ENCODE results near the gene PRKAR1B.

- TF ChIP-seq CTCF (IDR thresholded peaks at IDR 0.05) (no peak), POLR2AphosphoS5 (IDR thresholded peaks at IDR 0.05; ENCODE audit: low read depth, low read length) (no peak)
Measured at GRCh38 chr7:541661-542060, 185.4 kb downstream of the PRKAR1B start.
